Left ventricle myocardium inferior (tissue), 1 donor: ENCODE measurements around the gene GNB1L. TPM values are rescaled to one million over a fixed set of nuclear protein-coding genes. Genes with fewer than 3 reads are reported as not detected.

ENCODE experiments used
- DNase-seq: peaks from one replicate; pipeline ENCODE4 v3.0.0-alpha.2; 2020
- H3K27ac ChIP-seq: fragments of 200-600 bp; replicated peaks from 2 replicates; pipeline ENCODE4 v1.8.0; 2021
- H3K27me3 ChIP-seq: fragments of 200-600 bp; 2 replicates; pipeline ENCODE4 v1.8.0; 2021; ENCODE audit warnings: low read depth
- H3K36me3 ChIP-seq: fragments of 200-600 bp; 2 replicates; pipeline ENCODE4 v1.8.0; 2021
- H3K4me1 ChIP-seq: fragments of 200-600 bp; 2 replicates; pipeline ENCODE4 v1.8.0; 2021
- H3K4me3 ChIP-seq: fragments of 200-600 bp; 2 replicates; pipeline ENCODE4 v1.8.0; 2021; ENCODE audit warnings: mild to moderate bottlenecking, moderate library complexity
- H3K9me3 ChIP-seq: fragments of 200-600 bp; replicated peaks from 2 replicates; pipeline ENCODE4 v1.8.0; 2021
- CTCF ChIP-seq: fragments of 200-600 bp; IDR thresholded peaks from 2 replicates; pipeline ENCODE4 v1.8.0; 2021; ENCODE audit warnings: antibody characterized with exemption, mild to moderate bottlenecking, borderline replicate concordance
- intact Hi-C: fragments of 100-400 bp; cut with micrococcal nuclease; formaldehyde crosslinking; loops from one replicate; pipeline ENCODE4 v1.11.0; 2022
- total RNA-seq: library from RNA; stranded (reverse); fragmentation: NEBNext Ultra II Directional; extraction: Animal tissue kit (Norgen Biotek cat#: 25700); gene quantifications from one replicate; pipeline ENCODE4 v1.2.1, GENCODE V29; 2021
- donor health status: DM: no; HTN: yes; CAD: no; lungs with severe emphysema.

GNB1L gene
- total RNA-seq, 1 donor from 2014 or later: 2.9 TPM

- Histone ChIP-seq H3K36me3 (peaks cover 30% of the 10 kb centered on the region), H3K4me3 (no peak overlapping the region), H3K9me3 (peaks cover under 1% of the 10 kb centered on the region), H3K27ac (no peak overlapping the region), H3K27me3 (no peaks in the 10 kb centered on the region), H3K4me1 (peaks cover 37% of the 10 kb centered on the region)
- TF ChIP-seq CTCF: no peak
- intact Hi-C loops: no loop called here
- no peak for DNase-seq
Observed at GRCh38 chr22:19852177-19852781, 2.4 kb downstream of the GNB1L start.

DNA sequence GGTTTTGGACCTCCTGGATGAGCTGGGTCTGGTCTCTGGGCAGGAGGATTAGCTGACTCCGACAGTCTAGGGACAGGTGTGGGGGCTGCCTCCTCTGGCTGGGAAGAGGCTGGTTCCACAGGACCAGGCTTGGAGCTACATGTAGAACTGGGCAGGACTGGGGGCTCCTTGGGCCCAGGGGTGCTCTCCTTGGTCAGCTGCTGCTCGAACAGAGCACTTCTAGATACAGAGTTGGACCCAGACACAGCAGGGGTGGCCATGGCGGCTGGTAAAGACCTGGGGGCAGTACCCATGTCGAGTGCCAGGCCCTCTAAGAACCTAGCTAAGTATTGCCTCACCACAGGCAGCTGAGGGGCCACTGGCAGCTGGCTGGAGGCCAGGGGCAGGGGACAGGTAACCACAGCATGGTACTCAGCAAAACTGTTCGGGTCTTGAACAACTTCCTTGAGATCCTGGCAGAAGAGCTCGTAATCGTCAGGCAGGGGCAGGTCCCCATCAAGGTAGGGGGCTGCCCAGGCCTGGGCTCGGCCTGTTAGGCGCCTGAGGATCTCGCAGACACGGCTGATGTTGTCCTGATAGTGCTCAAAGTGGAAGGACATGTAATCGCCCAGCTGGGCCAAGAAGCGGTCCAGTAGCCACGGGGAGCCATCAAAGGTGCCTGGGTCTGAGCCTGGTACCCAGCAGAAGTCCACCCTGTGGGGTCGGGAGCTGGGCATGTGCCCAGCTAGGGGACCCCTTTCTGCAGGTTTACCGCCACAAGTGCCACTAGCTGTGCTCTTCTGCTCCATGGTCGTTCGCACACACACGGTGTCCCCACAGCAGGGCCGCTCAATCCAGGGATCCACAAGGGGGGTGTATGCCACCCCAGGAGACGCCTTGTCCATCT, 3.1 kb downstream of the GNB1L start:
- Histone ChIP-seq H3K27ac (no peak overlapping the region), H3K9me3 (peaks cover 5% of the 10 kb centered on the region), H3K36me3 (peaks cover 30% of the 10 kb centered on the region), H3K4me3 (no peak overlapping the region), H3K4me1 (peaks cover 37% of the 10 kb centered on the region), H3K27me3 (no peaks in the 10 kb centered on the region)
- no peak for TF ChIP-seq CTCF
- no peak for DNase-seq
- intact Hi-C loops: no loop called here

- no peak for TF ChIP-seq CTCF
- Histone ChIP-seq H3K27me3 (no peaks in the 10 kb centered on the region), H3K27ac (no peak overlapping the region), H3K4me1 (peaks cover 29% of the 10 kb centered on the region), H3K4me3 (no peak overlapping the region), H3K9me3 (peaks cover 5% of the 10 kb centered on the region), H3K36me3 (peaks cover 30% of the 10 kb centered on the region)
- intact Hi-C loops: no loop called here
- no peak for DNase-seq
Observed at GRCh38 chr22:19850763-19851109, 3.9 kb downstream of the GNB1L start.

GRCh38 chr22:19849835-19850762, 4.6 kb downstream of the GNB1L start:
- Histone ChIP-seq H3K27ac (no peak overlapping the region), H3K27me3 (no peaks in the 10 kb centered on the region), H3K9me3 (peaks cover 5% of the 10 kb centered on the region), H3K36me3 (peaks cover 30% of the 10 kb centered on the region), H3K4me1 (peaks cover 26% of the 10 kb centered on the region), H3K4me3 (no peak overlapping the region)
- TF ChIP-seq CTCF: no peak
- no peak for DNase-seq
- intact Hi-C loops: no loop called here
